Measurements from ENCODE around the gene STK25.
A peak's percentile ranks its signal among the peaks of the same experiment; 100 is the strongest.

Gene STK25

GRCh38 chr2:241508240-241509154 lies at the start of gene STK25:
TSS of gene STK25 (minus strand) at chr2:241508584. CDS start at chr2:241508035, 549 bp downstream.
- DNase-seq = peak; percentile 97

- DNase-seq = no peak
Measured at GRCh38 chr2:241556746-241557145, 48.4 kb upstream of the STK25 start.

- no peak for DNase-seq
Measured at GRCh38 chr2:241555711-241556110, 47.3 kb upstream of the STK25 start.

GRCh38 chr2:241554610-241555322 lies 46.4 kb upstream of the STK25 start:
- no peak for DNase-seq

- DNase-seq = no peak
Measured at GRCh38 chr2:241553981-241554380, 45.6 kb upstream of the STK25 start.

GRCh38 chr2:241553512-241553830 lies 45.1 kb upstream of the STK25 start:
- no peak for DNase-seq

- no peak for DNase-seq
Measured at GRCh38 chr2:241551998-241552737, 43.8 kb upstream of the STK25 start.

- DNase-seq = no peak
Measured at GRCh38 chr2:241551599-241551997, 43.2 kb upstream of the STK25 start.

- peak; percentile 55 for DNase-seq
Measured at GRCh38 chr2:241550616-241551580, 42.5 kb upstream of the STK25 start.

GRCh38 chr2:241548451-241548835 lies 40.1 kb upstream of the STK25 start:
- no peak for DNase-seq

GRCh38 chr2:241547781-241548450 lies 39.5 kb upstream of the STK25 start:
- no peak for DNase-seq

- DNase-seq = no peak
Measured at GRCh38 chr2:241546771-241547498, 38.6 kb upstream of the STK25 start.

GRCh38 chr2:241545523-241546473 lies 37.4 kb upstream of the STK25 start:
- DNase-seq = no peak

- DNase-seq = no peak
Measured at GRCh38 chr2:241545106-241545505, 36.7 kb upstream of the STK25 start.

GRCh38 chr2:241542278-241542605 lies 33.9 kb upstream of the STK25 start:
- DNase-seq = no peak

GRCh38 chr2:241541564-241542277 lies 33.3 kb upstream of the STK25 start:
- DNase-seq = no peak

GRCh38 chr2:241540771-241541561 lies 32.6 kb upstream of the STK25 start:
- DNase-seq = no peak

- no peak for DNase-seq
Measured at GRCh38 chr2:241540401-241540770, 32.0 kb upstream of the STK25 start.
